Body of pancreas (tissue), 4 donors: ENCODE results near the gene MET. TPM values are rescaled to one million over a fixed set of nuclear protein-coding genes. Genes with fewer than 3 reads are reported as not detected.
A peak's percentile ranks its signal among the peaks of the same experiment; 100 is the strongest.

Experiments
- ATAC-seq: fragments of 150-250 bp; one replicate; pipeline ENCODE4 v1.9.1; 2016
- DNase-seq, 4 donors: peaks; one replicate each; pipeline ENCODE4 v3.0.0-alpha.2; 2019
- H3K27ac ChIP-seq, 4 donors: fragments of 200-600 bp; sonication (generic); 1 replicate in 3 of 4; 2 replicates in 1 of 4; pipeline versions ENCODE4 v1.5.1 to v1.6.1; 2016 to 2019; ENCODE audit warnings: mild to moderate bottlenecking in 1 of 4, mixed read lengths in 1 of 4, moderate library complexity in 1 of 4
- H3K27me3 ChIP-seq, 2 donors: fragments of 200-600 bp; sonication (generic); one replicate each; pipeline ENCODE4 v1.6.0; 2016; ENCODE audit warnings: mild to moderate bottlenecking in 1 of 2
- H3K36me3 ChIP-seq, 2 donors: fragments of 200-600 bp; sonication (generic); replicated peaks in 1 of 2; 2 replicates each; pipeline ENCODE4 v1.5.1; 2016; ENCODE audit warnings: low read depth in 2 of 2; ENCODE audit not compliant: insufficient read depth in 1 of 2
- H3K4me1 ChIP-seq: fragments of 200-600 bp; sonication (generic); one replicate; pipeline ENCODE4 v1.6.0; 2016
- H3K4me3 ChIP-seq, 2 donors: fragments of 200-600 bp; sonication (generic); 1 replicate in 1 of 2; 2 replicates in 1 of 2; pipeline ENCODE4 v1.5.1; 2016 to 2019
- H3K9me3 ChIP-seq, 3 donors: fragments of 200-600 bp; sonication (generic); 1 replicate in 2 of 3; 2 replicates in 1 of 3; pipeline ENCODE4 v1.5.1; 2016
- CTCF ChIP-seq, 7 experiments: fragments of 450-650 bp in 4 of 7; fragments of 200-600 bp in 3 of 7; sonication (generic) in 3 of 7; IDR thresholded peaks; one replicate each; pipeline ENCODE4 v1.5.1; 2016 to 2019; ENCODE audit warnings: antibody characterized with exemption in 7 of 7
- POLR2A ChIP-seq, 3 donors: fragments of 450-650 bp; IDR thresholded peaks; one replicate each; pipeline ENCODE4 v1.6.1; 2016; ENCODE audit warnings: antibody characterized with exemption in 3 of 3, mild to moderate bottlenecking in 2 of 3
- WGBS, 2 donors: methylation state at CpG; one replicate each; pipeline ENCODE4 v1.1.5; 2017; 5-methylcytosine and 5-hydroxymethylcytosine counted together
- intact Hi-C: fragments of 100-400 bp; cut with DNase I; formaldehyde crosslinking; loops from one replicate; pipeline ENCODE4 v1.15.1; 2023
- total RNA-seq, 2 donors: library from RNA; depleted of rRNA; stranded (reverse); fragments of >200 nt; gene quantifications; one replicate each; pipeline ENCODE4 v1.1.0, GENCODE V29; 2016

MET gene
- 10 to 100 TPM; 21.3 to 23.7 TPM for total RNA-seq

- peak; percentile 11 to 85 (median 75) for TF ChIP-seq CTCF (IDR thresholded peaks at IDR 0.05)
- TF ChIP-seq POLR2A (IDR thresholded peaks at IDR 0.05): peak; percentile 66 to 74 (median 73)
- no peaks in the 10 kb centered on the region for H3K9me3 ChIP-seq
Observed at GRCh38 chr7:116671681-116672595, at the start of gene MET. Gene MET (plus strand): TSS chr7:116672196. CDS start chr7:116699085, 26,889 bp downstream.

GRCh38 chr7:116626886-116627285, 45.1 kb upstream of the MET start:
- Histone ChIP-seq H3K27ac (no peak overlapping the region), H3K9me3 (no peaks in the 10 kb centered on the region), H3K36me3 (no peaks in the 10 kb centered on the region), H3K4me1 (peaks cover 32% of the 10 kb centered on the region), H3K4me3 (no peak overlapping the region), H3K27me3 (no peaks in the 10 kb centered on the region)
- 84 to 88% methylated on average over 8 of the region's 8 CpGs for WGBS, 2 donors
- intact Hi-C loops: no loop called here
- TF ChIP-seq CTCF (IDR thresholded peaks at IDR 0.05) (no peak), POLR2A (IDR thresholded peaks at IDR 0.05) (no peak)
- DNase-seq: no peak
- no peak for ATAC-seq

More at GRCh38 chr7:116671681-116672595, at the start of gene MET:
- Histone ChIP-seq H3K27me3 (no peaks in the 10 kb centered on the region), H3K4me3 (peak within 1 kb of the TSS; percentile 39 to 64), H3K27ac (peak within 1 kb of the TSS; percentile 91 to 95 (median 92)), H3K4me1 (peaks cover 18% of the 10 kb centered on the region), H3K36me3 (no peaks in the 10 kb centered on the region)
- DNase-seq (peak; percentile 86 to 92 (median 90)), ATAC-seq (peak; percentile 90)
- WGBS, 2 donors: 0 to 1% methylated on average over 26 to 100 of the region's 101 CpGs
- intact Hi-C loops: loop anchor here (10.0 kb wide), 1 partner anchor 113 kb away; no protein-coding TSS in a partner anchor

- peak; percentile 76 for ATAC-seq
- DNase-seq: peak; percentile 59 to 84 (median 80)
Observed at GRCh38 chr7:116629051-116629463, 42.9 kb upstream of the MET start.

GRCh38 chr7:116630357-116630756, 41.6 kb upstream of the MET start:
- ATAC-seq (no peak), DNase-seq (no peak)
- Histone ChIP-seq H3K4me1 (peaks cover 44% of the 10 kb centered on the region), H3K36me3 (no peaks in the 10 kb centered on the region), H3K9me3 (no peaks in the 10 kb centered on the region), H3K27me3 (no peaks in the 10 kb centered on the region), H3K27ac (peak overlapping the region; percentile 80 to 86 (median 82)), H3K4me3 (no peak overlapping the region)
- TF ChIP-seq POLR2A (IDR thresholded peaks at IDR 0.05): no peak
- TF ChIP-seq CTCF (IDR thresholded peaks at IDR 0.05): no peak
- WGBS, 2 donors: 32 to 34% methylated on average over 2 of the region's 2 CpGs
- intact Hi-C loops: no loop called here

More at GRCh38 chr7:116629051-116629463, 42.9 kb upstream of the MET start:
- Histone ChIP-seq H3K4me3 (no peak overlapping the region), H3K27ac (peak overlapping the region; percentile 62 to 86 (median 82)), H3K36me3 (no peaks in the 10 kb centered on the region), H3K4me1 (peaks cover 38% of the 10 kb centered on the region), H3K27me3 (no peaks in the 10 kb centered on the region), H3K9me3 (no peaks in the 10 kb centered on the region)
- intact Hi-C loops: no loop called here
- no peak for TF ChIP-seq CTCF (IDR thresholded peaks at IDR 0.05)
- peak in 2 of 3 donors; percentile 67 to 74 for TF ChIP-seq POLR2A (IDR thresholded peaks at IDR 0.05)
- 9 to 10% methylated on average over 3 of the region's 3 CpGs for WGBS, 2 donors
